Measurements from ENCODE around the gene MEGF11.
"Not testable (repeated sequence)": the region's sequence is repeated elsewhere in the genome, so short reads cannot be mapped to it uniquely, and the experiment has no call there.

MEGF11 gene

DNA sequence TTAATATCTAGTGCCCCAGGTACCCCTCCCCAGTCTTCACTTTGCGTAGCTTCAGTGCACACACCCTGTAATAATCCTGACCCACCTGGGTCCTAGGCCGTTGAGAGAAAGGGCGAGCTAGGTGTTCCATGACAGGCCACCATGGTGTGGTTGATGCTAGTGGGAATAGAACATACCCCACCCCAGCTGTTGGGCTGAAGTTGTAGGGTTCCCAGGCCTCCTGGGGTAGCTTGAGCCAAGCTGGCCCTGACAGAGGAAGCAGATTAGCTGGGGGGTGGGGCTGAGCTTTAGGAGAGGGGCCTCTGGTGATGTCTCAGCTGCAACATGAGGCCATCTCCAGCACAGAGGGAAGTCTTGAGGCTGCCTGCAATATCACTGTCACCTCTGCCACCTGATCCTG is 343.7 kb downstream of the MEGF11 start:
- DNase-seq: no peak

DNA sequence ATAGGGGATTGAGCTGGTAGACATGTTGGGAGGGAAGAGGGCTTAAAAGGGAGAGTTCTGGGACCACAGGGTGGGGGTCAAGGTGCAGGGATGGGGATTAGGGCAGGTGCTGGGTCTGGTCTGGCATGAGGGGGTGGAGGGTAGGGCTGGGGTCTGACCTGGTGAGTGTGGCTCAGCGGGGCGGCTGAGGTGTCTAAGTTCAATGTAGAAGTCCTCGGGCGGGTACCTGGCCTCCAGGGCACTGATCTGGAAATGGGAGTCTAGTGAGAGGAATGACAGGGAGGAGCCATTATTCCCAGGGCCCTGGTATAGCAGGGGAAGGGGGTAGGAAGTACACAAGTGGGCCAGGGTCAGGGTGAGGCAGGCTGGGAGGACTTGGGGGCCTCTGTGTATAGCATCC is 344.7 kb downstream of the MEGF11 start:
- DNase-seq: no peak

DNA sequence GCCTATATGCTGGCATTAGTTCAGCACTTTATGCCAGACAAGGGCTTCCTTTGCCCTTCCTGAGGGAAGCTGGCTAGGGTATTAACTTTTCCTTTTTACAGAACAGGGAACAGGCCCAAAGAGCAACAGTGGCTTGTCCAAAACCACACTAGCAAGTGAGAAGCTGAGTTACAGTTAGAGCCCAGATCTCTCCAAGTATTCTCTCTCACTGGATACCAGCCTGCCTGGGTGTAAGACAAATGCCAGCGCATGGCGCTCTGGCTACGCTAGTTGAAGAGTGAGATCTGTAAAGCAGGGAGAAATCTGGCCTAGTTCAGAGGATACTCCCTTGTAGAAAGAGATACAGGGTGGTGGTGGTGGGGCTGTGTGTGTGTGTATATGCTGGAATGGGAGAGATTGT is 345.9 kb downstream of the MEGF11 start:
- DNase-seq: no peak

DNA sequence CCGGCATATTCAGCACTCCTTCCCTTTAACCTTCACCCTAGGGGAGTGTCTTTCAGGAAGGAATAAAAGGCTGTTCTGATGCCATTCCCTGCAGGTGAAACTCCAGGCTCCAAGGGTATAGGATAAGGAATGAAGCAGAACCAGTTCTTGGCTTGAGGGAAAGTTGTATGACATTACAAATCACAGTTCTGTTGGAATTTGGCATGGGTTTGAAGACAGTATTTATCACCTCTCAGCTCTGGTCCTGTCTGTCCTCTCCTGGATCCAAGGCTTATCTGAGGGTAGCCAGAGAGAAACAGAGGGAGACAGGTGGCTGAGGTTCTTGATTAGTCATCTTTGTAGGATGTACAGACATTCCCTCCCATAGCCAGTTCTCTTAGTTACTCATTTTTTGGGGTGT is 347.2 kb downstream of the MEGF11 start:
- no peak for DNase-seq

DNA sequence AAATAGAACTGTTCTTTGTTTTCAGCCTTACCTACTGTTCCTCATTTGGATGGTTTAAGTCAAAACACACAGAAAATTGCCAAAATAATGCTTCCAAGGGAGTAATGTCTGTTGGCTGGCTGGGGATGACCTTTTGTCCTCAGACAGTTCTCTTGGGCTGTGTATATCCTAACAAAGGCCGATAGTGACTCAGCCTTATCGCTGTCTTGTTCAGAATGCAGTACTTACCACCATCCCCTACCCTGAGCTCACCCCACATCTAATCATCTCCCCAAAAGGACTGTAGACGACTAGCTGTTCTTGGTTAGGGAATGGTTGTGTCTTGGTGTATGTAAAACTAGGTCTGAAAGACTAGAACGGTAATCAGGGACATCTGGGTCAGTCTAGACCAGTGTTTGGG is 349.2 kb downstream of the MEGF11 start:
- DNase-seq: no peak

DNA sequence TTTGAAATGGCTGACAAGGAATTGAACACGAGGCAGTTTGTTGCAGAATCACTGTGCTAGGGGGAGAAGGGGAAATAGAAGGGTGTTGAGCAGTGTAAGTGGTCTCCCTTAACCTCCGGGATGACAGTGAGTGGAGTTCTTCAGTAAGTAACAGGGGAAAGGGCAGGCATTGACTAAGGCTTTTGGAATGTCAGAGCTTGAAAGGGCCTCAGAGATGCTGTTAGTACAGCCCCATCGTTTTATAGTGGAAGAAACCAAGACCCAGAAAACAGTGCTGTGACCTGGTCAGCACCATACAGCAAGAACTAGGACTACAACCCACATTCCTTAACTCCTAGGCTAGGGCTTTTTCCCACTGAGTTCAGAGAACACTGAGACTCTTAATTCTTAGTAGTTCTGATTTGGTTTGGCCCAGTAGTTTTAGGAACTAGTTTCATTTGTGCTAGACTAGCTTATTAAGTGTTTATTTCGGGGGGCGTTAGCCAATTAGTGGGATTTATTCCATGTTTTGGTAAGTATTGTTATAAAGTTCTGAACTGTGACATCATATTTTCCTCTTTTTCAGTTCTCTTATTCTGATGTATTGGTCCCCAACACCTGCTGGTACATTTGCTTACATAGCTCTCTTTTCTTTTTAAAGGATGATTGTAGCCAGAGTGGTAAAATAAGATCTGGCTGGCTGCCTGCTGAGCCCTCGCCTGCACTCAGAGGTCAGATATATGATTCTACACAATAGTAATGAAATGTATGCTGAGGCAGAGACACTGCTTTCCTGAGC is 350.1 kb downstream of the MEGF11 start:
- no peak for DNase-seq

DNA sequence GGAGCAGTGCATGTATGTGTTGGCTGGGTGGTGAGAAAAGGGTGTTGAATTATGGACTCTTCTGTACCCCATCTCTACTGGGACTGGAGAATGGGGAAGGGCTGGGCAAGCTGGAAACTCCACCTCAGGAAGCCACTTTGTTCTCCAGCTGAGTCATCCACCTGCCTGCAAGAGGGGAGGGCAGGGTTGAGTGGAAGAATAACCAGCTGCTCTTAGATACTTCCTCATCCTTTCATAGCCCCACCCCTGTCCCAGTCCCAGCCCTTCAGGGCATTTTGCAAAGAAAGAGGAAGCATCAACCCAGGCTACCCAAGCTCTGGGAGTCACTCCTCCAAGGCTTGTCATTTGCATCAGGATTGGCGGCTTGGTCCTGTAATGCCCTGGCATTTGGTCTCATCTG is 351.2 kb downstream of the MEGF11 start:
- no peak for DNase-seq

DNA sequence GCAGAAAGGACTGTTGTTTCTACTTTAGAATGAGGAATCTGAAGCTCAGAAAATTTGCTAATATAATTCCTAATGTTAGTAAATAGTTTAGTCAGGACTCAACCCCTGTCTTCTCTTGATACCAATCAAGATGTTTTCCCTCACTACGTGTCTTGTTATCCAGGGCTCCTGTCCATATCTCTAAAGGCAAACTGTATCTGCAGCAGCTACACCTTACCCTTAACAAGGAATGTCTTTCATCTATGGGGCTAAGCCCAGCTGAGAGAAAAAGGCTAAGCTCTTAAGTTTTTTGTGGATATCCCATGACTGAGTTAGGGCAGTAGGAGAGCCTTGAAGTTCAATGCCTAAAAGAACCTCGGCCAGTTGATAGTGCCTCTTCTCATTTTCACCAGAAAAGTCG is 351.7 kb downstream of the MEGF11 start:
- DNase-seq: no peak

DNA sequence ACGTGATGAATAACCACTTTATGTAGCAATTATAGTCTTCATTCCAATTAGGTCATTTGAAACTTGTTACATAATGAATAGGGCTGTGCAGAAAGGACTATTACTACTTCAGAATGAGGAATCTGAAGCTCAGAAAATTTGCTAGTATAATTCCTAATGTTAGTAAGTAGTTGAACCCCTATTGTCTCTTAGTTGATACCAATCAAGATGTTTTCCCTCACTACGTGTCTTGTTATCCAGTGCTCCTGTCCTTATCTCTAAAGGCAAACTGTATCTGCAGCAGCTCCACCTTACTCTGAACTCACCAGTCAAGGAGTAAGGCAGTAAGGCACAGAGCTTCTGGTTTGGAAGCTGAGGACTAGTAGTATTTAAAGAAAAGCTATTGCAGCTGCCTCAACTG is 352.2 kb downstream of the MEGF11 start:
- DNase-seq: no peak

DNA sequence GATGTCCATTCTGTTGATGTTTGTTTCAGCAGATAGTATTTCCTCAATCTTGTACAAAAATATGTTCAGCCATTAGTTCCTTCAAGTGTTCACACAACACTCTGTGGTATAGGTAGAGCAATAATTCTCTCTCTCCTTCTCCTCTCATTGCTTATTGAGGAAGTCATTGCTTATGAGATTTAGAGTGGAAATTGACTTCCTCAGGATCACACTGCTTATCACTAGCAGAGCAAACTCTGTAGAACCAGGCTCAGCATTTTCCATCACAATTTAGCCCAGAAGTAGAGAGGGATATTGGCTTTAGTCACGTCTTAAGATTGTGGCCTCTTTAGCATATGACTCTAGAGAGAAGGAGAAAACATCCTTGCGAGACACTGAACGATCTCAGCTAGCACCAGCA is 353.1 kb downstream of the MEGF11 start:
- DNase-seq: no peak

DNA sequence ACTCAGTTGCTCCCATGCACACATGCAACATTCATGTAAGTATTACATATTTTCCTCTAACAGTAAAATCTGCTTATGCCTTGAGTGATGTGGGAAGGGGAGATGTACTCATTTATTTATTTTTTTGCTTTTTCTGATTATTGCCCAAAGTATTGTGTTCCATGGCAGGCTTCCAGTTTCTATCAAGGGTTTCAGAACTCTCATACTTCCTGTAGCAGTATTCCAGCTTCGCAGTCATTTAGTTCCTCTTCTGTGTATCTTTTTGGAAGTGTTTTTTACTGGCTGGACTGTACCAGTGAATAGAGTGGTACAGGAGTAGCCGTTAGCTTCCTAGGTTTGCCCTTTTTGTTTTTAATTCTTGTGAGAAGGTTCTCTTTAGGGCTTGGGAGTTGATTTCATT is 357.3 kb downstream of the MEGF11 start:
- no peak for DNase-seq

DNA sequence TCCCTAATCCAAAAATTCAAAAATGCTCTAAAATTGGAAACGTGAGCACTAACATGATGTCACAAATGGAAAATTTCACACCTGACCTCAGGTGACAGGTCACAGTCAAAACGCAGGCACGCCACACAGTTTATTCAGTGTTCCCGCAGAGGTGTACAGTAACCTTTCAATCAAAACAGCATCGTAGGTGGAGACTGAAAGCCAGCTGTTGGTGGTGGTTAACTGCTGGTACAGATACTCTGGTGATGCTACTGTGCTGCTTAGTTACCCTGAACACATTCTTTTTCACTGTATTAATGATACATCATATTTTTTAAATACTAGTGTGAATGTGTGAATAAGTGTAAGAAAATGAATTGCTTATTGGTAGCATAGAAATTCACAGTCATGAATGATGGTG is 360.5 kb downstream of the MEGF11 start:
- DNase-seq: no peak

DNA sequence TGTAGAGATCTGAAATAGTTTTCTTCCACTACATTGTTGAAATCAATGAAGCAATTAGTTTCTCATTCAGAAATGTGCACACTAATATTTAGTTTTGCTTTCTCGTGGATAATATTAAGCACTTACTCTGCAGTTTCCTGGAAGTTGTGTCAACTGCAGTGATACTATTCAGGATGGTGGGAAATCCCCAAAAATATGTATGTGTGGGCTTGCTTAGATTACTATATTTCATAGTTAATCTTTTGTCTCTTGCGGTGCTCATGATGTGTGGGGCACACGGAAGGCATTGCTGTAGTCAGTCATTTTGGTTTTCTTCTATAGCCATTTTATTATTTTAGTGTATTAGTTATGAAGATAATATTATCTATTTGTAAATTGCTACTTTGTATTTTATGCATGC is 364.6 kb downstream of the MEGF11 start:
- DNase-seq: no peak

DNA sequence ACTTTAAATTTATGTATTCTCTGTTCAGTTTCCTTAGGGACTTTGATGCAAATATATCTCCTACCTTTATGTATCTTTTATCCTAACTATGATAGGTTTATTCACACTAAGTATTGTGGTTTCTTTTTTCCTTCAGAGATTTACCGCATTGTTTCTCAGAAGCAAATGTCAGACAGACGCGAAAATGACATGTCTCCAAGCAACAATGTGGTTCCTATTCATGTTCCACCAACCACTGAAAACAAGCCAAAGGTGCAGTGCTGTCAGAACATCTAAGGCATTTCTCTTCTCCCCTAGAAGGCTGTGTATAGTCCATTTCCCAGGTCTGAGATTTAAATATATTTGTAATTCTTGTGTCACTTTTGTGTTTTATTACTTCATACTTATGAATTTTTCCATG is 366.0 kb downstream of the MEGF11 start:
- DNase-seq: no peak

DNA sequence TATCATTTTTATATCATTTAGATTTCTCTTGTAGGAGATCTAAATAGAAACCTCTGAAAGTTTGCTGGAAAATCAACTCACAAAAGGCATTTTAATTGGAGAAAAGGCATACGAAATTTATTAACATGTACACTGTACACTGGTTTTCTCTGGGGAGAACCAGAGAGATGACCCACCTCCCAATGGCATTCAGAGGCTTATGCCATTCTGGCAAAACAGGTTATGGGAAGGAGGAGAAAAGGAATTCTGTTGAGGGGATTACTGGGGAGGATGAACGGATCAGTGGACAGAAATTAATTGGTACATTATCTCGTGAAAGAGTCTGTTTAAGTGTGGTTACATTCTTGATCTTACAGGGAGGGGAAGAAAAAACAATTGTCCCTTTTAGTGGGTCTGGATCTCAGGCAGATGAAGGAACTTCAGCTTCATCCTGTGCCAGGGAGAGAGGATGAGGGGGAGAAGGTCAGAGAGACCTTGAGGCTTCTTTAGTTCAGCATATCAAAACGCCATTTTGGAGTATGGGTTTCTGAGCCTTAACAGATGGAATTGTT is 367.8 kb downstream of the MEGF11 start:
- no peak for DNase-seq

DNA sequence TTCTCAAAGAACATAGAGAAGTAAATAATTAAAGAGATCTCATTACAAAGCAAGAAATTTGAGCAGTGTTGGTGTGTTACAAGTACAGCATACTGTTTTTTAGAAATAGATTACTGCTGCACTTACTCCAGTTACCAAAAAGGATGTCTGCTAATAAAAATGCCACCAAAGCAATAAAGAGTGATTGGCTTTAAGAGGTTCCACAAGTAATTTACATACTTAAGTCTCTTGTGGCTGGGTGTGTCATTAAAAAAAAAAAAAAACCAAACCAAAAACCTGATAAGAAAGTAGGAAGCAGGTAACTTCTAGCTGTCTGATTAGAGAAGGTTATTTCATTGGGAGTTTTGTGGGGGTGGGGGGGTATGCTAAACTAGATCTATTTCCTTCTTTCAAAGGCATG is 369.0 kb downstream of the MEGF11 start:
- no peak for DNase-seq

DNA sequence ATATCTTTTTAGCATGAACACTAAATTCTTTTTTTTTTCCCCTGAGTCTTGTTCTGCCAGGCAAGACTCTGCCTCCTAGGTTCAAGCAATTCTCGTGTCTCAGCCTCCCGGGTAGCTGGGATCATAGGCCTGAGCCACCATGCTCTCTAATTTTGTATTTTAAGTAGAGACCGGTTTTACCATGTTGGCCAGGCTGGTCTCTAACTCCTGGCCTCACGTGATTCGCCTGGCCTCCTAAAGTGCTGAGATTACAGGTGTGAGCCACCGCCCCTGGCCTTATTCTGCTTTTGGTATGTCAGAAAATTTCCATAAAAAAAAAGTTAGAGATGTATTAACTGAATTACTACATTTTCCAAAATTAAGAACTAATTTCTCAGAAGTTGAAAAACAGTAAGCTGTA is 370.0 kb downstream of the MEGF11 start:
- DNase-seq: no peak

DNA sequence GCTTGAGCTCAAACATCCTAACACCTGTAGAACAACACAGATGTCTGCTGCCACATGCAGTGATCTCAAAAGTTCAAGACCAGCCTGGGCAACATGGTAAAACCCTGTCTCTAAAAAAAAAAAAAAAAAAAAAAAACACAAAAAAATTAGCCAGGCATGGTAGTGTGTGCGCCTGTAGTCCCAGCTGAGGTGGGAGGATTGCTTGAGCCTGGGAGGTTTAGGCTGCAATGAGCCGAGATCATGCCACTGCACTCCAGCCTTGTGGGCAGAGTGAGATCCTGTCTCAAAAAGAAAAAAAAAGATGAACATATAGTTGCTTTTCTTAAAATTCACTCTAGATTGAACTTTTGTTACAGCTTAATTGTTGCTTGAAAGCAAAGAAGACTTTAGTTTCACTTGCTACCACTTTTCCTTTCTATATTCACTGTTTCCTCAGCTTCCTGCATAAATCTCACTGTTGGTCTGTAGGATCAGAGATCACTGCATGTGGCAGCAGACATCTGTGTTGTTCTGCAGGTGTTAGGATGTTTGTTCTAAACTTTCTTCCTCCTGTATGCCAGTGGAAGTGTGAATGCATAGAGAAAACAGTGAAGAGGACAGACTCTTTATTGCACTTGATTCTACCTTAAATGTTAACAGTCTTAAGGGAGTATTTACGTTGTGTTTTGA is 371.6 kb downstream of the MEGF11 start:
- no peak for DNase-seq

DNA sequence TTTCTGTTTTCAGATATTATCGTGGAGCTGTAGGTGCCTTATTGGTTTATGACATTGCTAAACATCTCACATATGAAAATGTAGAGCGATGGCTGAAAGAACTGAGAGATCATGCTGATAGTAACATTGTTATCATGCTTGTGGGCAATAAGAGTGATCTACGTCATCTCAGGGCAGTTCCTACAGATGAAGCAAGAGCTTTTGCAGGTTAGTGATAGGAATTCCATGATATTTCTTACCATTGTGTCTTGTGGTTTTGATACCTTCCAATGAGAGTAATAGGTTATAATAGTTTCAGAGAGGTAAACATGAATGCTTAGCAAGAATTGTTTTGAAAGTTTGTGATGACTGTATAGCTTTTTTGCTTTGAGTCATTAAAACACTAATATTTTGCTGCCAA is 375.8 kb downstream of the MEGF11 start:
- DNase-seq: no peak

DNA sequence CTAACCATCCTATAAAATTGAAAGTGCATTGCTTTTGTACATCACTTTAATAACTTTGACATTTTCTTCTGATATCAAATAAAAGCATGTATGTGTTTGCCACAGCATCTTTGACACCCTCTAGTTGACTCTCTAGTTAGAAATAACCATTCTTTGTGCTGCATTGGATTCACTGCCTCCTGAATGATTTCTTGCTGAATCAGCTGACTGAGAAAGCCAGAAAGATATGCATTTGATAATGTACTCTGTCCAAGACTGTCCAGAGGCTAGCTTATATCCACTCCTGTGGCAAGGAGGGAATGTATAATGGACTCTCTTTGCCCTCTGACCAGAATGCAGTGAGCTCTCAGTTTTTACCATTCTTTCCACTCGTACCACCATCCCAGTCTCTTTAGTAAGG is 378.1 kb downstream of the MEGF11 start:
- no peak for DNase-seq

DNA sequence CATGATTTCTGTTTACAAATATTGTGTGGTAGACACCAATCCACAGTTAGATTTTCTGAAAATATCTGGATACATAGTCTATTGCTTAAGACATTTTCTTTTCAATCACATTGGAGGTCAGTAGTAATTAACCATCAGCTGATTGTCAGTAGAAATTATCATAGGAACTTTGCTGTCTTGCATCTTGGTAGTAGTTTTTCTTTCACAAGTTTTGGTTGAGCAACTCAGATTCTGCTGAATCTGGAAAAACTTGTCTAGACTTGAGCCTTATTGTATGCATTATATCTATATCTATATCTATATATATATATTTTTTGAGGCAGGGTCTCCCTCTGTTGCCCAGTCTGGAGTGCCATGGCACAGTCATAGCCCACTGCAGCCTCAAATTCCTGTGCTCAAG is 380.3 kb downstream of the MEGF11 start:
- no peak for DNase-seq

DNA sequence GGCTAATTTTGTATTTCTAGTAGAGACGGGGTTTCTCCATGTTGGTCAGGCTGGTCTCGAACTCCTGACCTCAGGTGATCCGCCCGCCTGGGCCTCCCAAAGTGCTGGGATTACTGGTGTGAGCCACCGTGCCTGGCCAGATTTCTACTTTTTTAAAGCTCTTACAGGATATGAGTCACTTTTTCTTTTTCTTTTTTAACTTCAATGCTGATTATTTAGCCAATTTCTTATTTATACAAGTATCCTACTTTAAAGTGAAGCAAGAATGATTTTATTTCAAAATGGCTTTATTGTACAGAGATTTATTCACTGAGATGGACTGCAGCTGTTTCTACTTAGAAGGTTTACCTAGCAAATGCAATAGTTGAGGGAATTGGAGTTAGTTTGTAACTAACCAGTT is 381.0 kb downstream of the MEGF11 start:
- not testable (repeated sequence) for DNase-seq

DNA sequence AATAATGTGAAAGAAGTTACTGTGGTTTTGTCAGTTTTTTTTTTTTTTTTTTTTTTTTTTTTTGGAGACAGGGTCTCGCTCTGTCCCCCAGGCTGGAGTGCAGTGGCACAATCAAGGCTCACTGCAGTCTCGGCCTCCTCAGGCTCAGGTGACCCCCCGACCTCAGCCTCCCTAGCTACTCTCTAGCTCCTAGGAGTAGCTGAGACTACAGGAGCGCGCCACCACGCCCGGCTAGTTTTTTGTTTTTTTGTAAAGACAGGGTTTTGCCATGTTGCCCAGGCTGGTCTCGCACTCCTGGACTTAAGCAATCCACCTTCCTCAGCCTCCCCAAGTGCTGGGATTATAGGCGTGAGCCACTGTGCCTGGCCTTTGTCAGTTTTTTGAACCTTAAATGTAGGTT is 381.7 kb downstream of the MEGF11 start:
- DNase-seq: not testable (repeated sequence)

DNA sequence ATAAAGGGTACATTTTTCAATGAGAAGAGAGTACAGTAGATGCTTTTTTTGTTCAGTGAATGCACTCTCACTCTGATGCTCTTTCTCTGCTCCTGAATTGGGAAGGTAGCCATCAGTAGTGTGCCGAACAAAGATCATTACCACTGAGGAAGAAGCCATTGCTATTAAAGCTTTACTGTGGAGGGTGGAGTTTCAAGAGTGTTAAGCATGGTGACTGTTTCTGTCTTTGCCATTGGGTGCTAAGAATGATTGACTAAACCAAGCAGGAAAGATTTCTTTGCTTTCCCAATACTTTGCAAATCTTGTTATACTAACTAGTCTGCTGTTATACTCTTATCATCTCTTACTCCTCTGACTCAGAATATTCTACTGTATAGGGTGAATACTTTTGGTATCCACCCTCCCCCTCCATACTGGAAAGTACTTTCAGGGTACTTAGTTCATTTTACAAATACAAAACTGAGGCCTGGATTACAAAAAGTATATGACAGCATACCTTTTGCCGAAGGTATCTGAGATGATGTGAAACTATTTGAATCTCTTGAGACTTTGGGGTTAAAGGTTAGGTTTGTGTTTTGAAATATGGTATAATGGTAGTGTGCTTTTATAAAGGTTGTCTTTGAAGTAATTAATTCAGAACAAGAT is 382.5 kb downstream of the MEGF11 start:
- no peak for DNase-seq

Data from NCI-H2171 (cell line).